ENCODE results near the gene SH3GL3.

Gene SH3GL3

GRCh38 chr15:83476708-83477107 lies 29.6 kb downstream of the SH3GL3 start:
- TF ChIP-seq TAF1 (IDR thresholded peaks at IDR 0.05; ENCODE audit: borderline replicate concordance, insufficient read depth, low read length) (no peak), SIN3A (IDR thresholded peaks at IDR 0.05; ENCODE audit: borderline replicate concordance, insufficient read depth, low read length) (no peak), POLR2AphosphoS5 (IDR thresholded peaks at IDR 0.05; ENCODE audit: low read depth, low read length) (no peak), FOXP2 (optimal IDR thresholded peaks at IDR 0.05; ENCODE audit: borderline replicate concordance, extremely low read depth, extremely low read length, insufficient read depth) (no peak)
- TF ChIP-seq, protein P1, sequence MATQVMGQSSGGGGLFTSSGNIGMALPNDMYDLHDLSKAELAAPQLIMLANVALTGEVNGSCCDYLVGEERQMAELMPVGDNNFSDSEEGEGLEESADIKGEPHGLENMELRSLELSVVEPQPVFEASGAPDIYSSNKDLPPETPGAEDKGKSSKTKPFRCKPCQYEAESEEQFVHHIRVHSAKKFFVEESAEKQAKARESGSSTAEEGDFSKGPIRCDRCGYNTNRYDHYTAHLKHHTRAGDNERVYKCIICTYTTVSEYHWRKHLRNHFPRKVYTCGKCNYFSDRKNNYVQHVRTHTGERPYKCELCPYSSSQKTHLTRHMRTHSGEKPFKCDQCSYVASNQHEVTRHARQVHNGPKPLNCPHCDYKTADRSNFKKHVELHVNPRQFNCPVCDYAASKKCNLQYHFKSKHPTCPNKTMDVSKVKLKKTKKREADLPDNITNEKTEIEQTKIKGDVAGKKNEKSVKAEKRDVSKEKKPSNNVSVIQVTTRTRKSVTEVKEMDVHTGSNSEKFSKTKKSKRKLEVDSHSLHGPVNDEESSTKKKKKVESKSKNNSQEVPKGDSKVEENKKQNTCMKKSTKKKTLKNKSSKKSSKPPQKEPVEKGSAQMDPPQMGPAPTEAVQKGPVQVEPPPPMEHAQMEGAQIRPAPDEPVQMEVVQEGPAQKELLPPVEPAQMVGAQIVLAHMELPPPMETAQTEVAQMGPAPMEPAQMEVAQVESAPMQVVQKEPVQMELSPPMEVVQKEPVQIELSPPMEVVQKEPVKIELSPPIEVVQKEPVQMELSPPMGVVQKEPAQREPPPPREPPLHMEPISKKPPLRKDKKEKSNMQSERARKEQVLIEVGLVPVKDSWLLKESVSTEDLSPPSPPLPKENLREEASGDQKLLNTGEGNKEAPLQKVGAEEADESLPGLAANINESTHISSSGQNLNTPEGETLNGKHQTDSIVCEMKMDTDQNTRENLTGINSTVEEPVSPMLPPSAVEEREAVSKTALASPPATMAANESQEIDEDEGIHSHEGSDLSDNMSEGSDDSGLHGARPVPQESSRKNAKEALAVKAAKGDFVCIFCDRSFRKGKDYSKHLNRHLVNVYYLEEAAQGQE (IDR thresholded peaks at IDR 0.05; ENCODE audit: insufficient read depth in 1 of 2, low read depth in 2 of 2, low read length in 2 of 2) = no peak

- TF ChIP-seq, protein P1 (IDR thresholded peaks at IDR 0.05; ENCODE audit: insufficient read depth in 1 of 2, low read depth in 2 of 2, low read length in 2 of 2) = no peak
- TF ChIP-seq TAF1 (IDR thresholded peaks at IDR 0.05; ENCODE audit: borderline replicate concordance, insufficient read depth, low read length) (no peak), POLR2AphosphoS5 (IDR thresholded peaks at IDR 0.05; ENCODE audit: low read depth, low read length) (no peak), SIN3A (IDR thresholded peaks at IDR 0.05; ENCODE audit: borderline replicate concordance, insufficient read depth, low read length) (no peak), FOXP2 (optimal IDR thresholded peaks at IDR 0.05; ENCODE audit: borderline replicate concordance, extremely low read depth, extremely low read length, insufficient read depth) (no peak)
Measured at GRCh38 chr15:83477172-83477807, 30.1 kb downstream of the SH3GL3 start.

- TF ChIP-seq TAF1 (IDR thresholded peaks at IDR 0.05; ENCODE audit: borderline replicate concordance, insufficient read depth, low read length) = no peak
- TF ChIP-seq FOXP2 (optimal IDR thresholded peaks at IDR 0.05; ENCODE audit: borderline replicate concordance, extremely low read depth, extremely low read length, insufficient read depth) = no peak
- TF ChIP-seq POLR2AphosphoS5 (IDR thresholded peaks at IDR 0.05; ENCODE audit: low read depth, low read length) = no peak
- no peak for TF ChIP-seq SIN3A (IDR thresholded peaks at IDR 0.05; ENCODE audit: borderline replicate concordance, insufficient read depth, low read length)
- TF ChIP-seq, protein P1 (IDR thresholded peaks at IDR 0.05; ENCODE audit: insufficient read depth in 1 of 2, low read depth in 2 of 2, low read length in 2 of 2) = no peak
Measured at GRCh38 chr15:83477808-83478537, 30.8 kb downstream of the SH3GL3 start.

DNA sequence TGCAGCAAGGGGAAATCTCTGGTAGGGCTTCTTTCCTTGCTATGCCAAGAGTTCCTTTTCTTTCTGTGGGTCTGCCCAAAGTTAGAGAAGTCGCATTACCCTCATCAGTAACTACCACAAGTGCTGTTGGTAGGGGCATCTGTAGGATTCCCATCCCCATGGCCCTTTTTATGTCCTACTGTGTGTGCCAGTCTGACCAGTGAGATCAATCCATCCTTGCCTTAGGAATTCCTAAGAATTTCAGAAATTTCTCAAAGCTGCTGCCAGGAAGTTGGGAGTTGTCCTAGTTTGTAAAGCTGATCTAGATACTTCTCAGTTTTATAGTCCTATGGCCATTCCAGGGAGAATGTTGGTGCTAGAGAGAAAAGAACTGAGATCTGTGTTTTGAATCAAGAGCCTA lies 36.5 kb downstream of the SH3GL3 start:
- TF ChIP-seq FOXP2 (optimal IDR thresholded peaks at IDR 0.05; ENCODE audit: borderline replicate concordance, extremely low read depth, extremely low read length, insufficient read depth) (no peak), TAF1 (IDR thresholded peaks at IDR 0.05; ENCODE audit: borderline replicate concordance, insufficient read depth, low read length) (no peak), SIN3A (IDR thresholded peaks at IDR 0.05; ENCODE audit: borderline replicate concordance, insufficient read depth, low read length) (no peak), POLR2AphosphoS5 (IDR thresholded peaks at IDR 0.05; ENCODE audit: low read depth, low read length) (no peak)
- TF ChIP-seq, protein P1 (IDR thresholded peaks at IDR 0.05; ENCODE audit: insufficient read depth in 1 of 2, low read depth in 2 of 2, low read length in 2 of 2) = no peak

All from PFSK-1 (cell line).